HG03442 (cell line): ENCODE measurements around the gene SDF2.
"Not testable (repeated sequence)": the region's sequence is repeated elsewhere in the genome, so short reads cannot be mapped to it uniquely, and the experiment has no call there.

ENCODE experiments used
- ATAC-seq: cut with Tn5 transposase; IDR thresholded peaks from one replicate; pipeline ENCODE4 v1.9.1; 2021; ENCODE audit warnings: mild to moderate bottlenecking, moderate library complexity; ENCODE audit not compliant: unreplicated experiment

SDF2 gene

GRCh38 chr17:28635506-28635905 lies 26.2 kb downstream of the SDF2 start:
- ATAC-seq: no peak

DNA sequence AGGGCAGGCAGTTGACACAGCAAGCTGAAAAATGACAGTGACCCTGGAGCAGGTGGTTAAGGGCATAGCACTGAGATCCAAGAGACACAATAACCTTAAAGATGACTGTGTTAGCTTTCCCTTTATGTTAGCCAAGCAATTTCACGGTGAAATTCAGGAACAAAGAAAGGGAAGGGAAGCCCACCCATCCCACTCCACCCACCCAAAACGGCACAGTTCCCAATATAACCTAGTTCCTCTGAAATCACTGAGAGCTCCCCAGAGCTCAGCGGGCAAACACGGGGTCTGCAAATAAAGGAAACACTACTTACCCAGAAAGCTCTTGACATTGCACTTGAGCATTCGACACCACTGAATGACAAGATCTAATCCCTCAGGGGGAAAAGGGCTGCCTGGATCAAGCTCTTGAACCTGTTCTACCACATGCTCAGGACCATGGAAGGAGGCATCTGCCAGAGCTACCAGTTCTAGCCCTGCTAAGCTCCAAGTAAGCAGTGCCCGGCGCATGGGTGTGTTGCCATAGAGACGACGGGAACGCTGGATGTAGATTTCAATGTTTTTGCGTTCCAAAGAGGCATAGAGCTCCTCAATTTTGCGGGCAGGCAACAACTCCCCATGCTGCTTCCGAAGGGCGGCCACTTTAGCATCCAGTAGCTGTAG lies 27.4 kb downstream of the SDF2 start:
- no peak for ATAC-seq

DNA sequence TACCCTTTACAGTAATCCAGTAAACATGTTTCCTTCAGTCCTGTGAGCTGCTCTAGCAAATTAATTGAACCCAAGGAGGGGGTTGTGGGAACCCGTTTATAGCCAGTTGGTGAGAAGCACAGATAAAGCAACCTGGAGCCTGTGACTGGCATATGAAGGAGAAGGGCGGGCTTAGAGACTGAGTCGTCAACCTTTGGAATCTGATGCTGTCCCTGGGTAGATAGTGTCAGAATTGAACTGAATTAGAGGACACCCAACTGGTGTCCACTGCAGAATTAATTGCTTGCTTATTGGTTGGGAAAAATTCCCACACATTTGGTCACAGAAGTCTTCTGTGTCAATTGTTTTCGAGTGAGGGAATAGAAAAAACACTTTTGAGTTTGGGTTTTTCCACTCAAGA lies 34.9 kb downstream of the SDF2 start:
- ATAC-seq: no peak

GRCh38 chr17:28624148-28624547 lies 37.6 kb downstream of the SDF2 start:
- ATAC-seq: no peak

GRCh38 chr17:28623696-28624095 lies 38.0 kb downstream of the SDF2 start:
- no peak for ATAC-seq

GRCh38 chr17:28622186-28622585 lies 39.5 kb downstream of the SDF2 start:
- no peak for ATAC-seq

DNA sequence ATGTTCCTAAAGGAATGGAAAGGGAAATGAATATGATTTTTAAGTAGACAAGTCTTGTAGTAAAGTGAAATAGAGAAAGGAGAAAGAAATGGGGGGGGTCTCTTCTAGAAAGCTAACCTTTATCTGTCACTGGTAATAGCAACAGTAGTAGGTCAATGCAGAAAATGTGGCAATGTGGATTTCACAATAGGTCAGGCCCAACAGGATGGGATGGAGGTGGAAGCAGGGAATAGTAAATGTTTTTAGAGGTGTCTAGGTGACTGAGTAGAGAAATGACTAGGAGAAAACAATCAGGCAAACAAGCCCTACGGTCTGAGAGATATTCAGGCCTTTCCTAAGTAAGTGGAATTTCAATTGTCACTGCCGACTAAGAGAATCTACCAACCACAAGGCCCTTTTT lies 41.7 kb downstream of the SDF2 start:
- ATAC-seq: no peak

GRCh38 chr17:28618464-28618863 lies 43.2 kb downstream of the SDF2 start:
- ATAC-seq: no peak

GRCh38 chr17:28616281-28616680 lies 45.4 kb downstream of the SDF2 start:
- ATAC-seq: no peak

GRCh38 chr17:28615260-28615940 lies 46.3 kb downstream of the SDF2 start:
- ATAC-seq: no peak

DNA sequence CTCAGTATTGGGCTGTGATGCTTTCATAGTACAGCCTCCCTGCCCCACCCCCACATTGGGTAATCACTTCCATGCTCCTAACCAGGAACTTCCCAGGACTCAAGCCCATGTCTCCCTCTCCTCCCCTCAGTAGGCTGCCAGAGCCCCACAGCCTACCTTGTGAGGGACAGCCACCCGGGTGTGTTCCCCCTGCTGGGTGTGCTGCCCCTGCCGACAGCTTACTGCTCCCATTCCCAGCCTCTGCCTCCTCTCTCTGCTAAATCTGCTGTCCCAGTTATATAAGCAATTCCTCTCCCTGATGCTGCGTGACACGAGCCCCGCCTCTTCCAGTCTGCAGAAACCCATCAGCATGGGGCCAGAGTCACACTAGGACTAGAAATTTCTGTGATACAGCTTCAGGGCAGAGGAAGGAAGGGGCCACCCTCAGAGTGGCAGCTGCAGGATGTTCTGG lies 47.8 kb downstream of the SDF2 start, which contains the start of gene RSKR:
TSS of gene RSKR (minus strand) at position 255 of the 451 bp plus-strand sequence. CDS start at position 231, 24 bp downstream.
- ATAC-seq: no peak

- no peak for ATAC-seq
Observed at GRCh38 chr17:28612936-28613872, 48.5 kb downstream of the SDF2 start.

DNA sequence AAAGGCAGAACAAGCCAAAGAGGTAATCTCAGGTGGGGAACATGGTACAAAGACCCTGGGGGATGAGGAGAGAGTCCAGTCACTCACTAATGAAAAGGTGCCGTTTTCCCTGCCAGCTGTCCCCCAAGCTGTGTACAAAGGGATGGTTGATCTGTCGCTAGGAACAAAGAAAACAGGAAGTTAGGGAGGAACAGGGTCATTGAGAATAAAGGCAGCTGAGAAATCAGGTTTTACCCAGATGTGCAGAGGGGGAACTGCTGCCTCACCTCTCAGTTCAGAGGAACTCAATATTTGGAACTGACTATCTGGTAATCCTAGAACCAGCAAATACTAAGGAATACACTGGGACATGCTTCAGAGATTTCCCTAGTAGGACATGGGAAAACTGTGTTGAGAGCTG lies 49.2 kb downstream of the SDF2 start:
- ATAC-seq: no peak

GRCh38 chr17:28610376-28610775 lies 51.3 kb downstream of the SDF2 start:
- ATAC-seq: no peak

DNA sequence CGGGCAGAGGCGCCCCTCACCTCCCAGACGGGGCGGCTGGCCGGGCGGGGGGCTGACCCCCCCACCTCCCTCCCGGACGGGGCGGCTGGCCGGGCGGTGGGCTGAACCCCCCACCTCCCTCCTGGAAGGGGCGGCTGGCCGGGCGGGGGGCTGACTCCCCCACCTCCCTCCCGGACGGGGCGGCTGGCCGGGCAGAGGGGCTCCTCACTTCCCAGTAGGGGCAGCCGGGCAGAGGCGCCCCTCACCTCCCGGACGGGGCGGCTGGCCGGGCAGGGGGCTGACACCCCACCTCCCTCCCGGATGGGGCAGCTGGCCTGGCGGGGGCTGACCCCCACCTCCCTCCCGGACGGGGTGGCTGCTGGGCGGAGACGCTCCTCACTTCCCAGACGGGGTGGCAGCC lies 57.7 kb downstream of the SDF2 start:
- not testable (repeated sequence) for ATAC-seq

DNA sequence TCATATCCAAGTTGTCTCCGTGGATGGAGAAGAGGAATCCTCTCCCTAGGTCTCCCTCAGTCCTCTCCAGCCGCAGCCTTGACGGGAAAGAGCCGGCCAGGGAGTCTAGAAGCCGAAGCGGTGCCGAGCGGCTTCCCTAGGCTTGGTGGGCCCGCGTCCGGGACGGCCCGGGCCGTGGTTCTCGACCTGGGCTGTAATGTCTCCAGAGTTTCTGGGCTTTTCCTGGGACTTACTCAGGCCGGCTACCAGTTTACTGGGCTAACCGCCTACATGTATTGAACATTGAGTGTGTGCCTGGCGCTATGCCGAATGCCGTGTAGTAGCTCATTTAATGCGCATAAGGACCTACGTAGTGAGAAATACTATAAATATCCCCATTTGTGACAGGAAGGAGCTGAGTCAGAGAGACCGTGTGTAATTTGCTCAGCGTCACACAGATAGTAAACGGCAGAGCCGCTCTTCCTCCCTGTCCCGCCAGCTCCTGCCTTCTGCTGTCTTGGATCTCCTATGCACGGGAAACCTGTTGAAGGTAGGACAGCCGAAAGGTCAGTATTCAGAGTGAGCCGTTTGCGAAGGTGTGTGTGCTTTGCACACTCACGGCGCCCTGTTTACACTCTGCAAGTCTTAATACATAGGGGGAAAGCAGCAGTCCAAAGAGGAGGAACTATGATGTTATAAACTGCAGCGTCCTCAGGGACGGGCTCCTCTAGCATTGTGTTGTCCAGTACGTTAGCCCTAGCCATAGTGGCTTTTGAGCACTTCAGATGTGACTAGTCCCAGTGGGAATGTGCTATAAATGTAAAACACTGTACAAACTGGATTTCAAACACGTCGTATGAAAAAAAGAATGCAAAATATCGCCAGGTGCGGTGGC lies 62.2 kb downstream of the SDF2 start:
- peak; percentile 52 for ATAC-seq

GRCh38 chr17:28598799-28599310 lies 62.9 kb downstream of the SDF2 start, which contains the start of gene SPAG5:
Gene SPAG5 (minus strand): TSS chr17:28599025. CDS start chr17:28598946, 79 bp downstream.
- peak; percentile 77 for ATAC-seq

DNA sequence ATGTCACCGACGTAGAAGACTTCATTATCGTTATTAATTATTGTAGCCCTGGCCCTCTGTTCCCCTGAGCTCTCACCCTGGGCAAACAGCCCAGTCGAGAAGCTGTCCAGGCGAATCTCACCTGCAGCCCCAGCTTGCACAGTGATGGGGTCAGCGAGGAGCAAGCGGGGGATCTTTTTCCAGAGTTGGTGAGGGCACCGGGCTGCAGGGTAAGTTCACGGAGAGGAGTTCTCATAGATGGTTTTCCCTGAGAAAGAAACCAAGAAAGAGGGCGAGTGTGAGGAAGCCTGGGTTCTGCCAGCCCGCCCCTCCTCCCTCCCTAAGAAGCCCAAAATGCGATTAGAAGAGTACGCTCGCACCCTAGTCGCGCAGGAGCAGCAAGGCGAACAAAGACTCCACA lies 63.3 kb downstream of the SDF2 start:
- ATAC-seq: no peak
